Kidney tubule cell (primary cell): Measurements from ENCODE around the gene AMBRA1.

Experiments used
- DNase-seq: peaks from one replicate; pipeline ENCODE4 v3.0.0-alpha.2; 2018; ENCODE audit warnings: low spot score

Gene AMBRA1

DNA sequence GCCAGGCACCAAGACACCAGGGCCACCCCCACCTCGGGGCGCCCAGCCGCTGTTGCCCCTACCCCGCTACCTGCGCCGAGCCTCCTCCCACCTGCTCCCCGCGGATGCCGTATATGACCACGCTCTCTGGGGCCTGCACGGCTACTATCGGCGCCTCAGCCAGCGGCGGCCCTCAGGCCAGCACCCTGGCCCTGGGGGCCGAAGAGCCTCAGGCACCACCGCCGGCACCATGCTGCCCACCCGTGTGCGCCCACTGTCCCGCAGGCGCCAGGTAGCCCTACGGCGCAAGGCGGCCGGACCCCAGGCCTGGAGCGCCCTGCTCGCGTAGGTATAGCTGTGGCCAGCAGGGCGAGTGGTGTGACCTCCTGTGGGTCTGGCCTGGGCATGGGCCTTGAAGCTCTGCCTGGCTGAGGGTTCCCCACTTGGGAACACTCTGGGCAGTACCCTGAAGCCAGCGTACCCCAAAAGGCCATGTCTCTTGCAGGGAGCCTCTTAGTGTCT is 227.1 kb downstream of the AMBRA1 start:
- no peak for DNase-seq

GRCh38 chr11:46366260-46366659 is 227.6 kb downstream of the AMBRA1 start:
- DNase-seq: no peak

DNA sequence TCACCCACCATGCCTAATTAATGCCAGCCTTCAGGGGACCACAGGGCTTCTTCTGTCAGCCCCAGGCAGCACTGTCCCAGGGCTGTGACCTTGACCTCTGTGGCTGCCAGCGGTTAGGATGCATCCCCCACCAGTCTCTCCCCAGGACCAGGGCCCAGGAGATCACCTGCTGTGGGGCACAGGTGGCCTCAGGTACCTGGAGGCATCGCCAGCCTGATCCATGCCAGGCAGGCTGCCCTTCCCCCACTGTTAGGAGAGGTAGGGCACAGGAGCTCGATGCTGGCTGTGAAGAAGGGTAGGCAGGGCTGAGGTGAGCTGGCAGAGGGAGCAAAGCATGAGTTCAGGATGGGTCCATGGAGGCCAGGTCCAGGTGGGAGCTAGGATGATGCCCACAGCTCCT is 229.0 kb downstream of the AMBRA1 start:
- no peak for DNase-seq

DNA sequence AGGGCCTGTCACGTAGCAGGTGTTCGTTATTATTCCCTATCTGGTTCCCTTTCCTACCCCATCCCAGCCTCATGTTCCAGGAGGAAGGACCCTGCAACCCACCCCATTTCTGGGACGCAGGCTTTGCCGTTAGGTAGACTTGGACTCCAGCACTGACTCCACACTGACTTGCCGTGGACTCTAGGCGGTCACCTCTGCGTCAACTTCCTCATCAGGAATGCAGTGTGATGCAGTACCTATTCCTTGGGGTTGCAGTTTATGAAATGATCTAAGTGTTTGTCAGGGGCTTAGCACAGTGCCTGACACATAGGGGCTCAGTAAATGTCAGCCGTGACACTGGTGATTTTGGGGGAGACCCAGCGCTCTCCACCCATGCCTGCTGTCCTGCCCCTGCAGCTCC is 229.8 kb downstream of the AMBRA1 start:
- DNase-seq: no peak

DNA sequence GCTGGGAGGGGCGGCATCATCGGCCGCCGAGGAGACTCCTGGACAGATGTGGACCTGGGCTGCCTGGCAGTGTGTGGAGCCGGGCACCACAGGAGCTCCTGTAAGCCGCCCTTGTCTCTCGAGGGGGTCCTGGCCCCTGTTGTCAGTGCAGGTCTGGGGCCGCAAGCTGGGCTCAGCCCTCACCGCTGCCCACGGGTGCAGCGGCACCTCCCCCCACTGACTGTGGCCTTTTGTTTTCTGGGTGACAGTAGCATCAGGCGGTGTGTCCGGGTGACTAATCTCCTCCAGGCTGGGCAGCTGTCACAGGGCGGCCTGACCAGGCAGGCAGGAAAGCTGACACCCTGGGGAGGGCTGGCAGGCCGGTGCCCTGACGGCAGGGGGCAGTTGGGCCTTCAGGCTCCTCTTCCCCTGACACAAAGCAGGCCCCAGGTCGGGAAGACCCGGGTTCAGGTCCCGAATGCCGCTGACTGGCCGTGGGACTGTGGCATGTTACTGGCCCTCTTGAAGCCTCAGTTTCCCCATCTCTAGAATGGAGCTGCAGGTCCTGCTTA is 230.3 kb downstream of the AMBRA1 start:
- peak; percentile 64 for DNase-seq

- DNase-seq: peak; percentile 82
These were observed 230.8 kb downstream of the AMBRA1 start for GRCh38 chr11:46363031-46363407.

- DNase-seq: no peak
These were observed 231.4 kb downstream of the AMBRA1 start for GRCh38 chr11:46362156-46363030.

DNA sequence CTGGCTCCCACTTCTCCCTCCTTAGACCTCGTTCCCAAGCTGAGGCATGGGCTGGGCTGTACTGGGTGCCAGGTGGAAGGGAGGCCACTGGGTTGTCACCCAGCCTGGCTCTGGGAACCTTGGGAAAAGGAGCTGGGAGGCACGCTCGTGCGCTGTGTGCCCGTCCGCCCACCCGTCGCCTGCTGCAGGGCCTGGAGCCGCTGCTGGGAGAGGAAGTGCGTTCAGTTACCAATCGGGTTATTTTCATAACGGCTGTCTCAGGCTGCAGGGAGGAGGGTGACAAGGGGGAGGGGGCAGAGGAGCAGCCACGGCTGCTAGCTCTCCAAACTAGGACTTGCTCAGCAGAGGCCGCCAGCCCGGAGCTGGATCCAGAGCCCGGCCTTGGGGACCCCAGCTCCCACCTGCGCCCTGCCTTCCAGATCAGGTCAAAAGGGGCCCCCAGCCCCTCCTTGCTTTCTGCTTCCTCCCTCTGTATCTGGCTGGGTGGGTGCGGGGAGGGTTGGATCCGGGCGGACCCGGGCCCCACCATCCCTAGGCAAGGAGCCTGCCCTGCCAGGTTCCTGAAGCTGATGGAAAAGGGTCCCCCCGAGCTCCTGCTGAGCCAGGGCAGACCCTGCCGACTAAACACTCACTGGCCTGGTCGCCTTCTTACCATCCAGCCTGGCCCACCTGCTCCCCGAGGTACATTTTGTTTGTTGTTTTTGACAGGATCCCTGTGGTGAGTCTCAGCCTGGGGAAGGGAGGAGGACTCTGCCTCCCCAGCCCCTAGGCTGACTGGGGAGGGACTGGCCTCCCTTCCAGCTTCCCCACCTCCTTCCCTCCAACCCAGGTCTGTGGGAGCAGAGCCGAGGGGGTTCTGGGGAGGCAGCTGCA is 232.3 kb downstream of the AMBRA1 start:
- DNase-seq: no peak

- no peak for DNase-seq
These were observed 232.9 kb downstream of the AMBRA1 start for GRCh38 chr11:46360878-46361277.

DNA sequence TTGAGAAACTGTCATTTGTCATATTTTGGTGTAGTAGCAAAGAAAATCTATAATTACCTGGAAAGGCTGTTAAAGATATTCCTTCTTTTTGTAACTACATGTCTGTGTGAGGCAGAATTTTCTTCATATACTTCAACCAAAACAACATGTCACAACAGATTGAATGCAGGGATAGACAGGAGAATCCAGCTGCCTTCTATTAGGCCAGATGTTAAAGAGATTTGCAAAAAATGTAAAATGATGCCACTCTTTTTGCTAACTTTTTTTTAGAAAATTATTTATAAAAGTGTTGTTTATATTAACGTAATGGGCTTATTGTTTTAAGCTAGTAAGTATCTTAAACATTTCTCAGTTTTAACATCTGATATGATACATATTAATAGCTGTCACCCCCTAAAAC is 233.9 kb downstream of the AMBRA1 start:
- DNase-seq: no peak

DNA sequence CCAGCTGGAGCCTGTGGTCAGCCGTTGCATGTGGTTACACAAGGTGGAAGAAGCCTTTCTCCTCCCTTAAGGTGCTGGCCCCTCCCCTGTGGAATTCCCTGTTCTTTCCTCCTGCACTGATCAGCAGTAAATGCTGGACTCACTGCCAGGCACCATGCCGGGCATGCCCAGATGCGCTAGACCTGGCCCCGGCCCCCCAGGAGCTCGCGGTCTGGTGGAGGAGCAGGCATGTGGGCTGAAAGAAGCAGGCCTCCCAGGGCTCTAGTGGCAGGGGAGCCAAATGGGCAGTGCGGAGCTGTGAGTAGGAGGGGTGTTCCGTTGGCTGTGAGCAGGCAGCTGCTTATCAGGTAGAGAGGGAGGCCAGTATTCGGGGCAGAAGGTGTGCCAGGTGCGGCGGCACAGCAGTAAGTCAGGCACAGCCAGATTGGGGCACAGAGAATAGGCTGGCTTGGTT is 236.3 kb downstream of the AMBRA1 start:
- DNase-seq: peak; percentile 87

DNA sequence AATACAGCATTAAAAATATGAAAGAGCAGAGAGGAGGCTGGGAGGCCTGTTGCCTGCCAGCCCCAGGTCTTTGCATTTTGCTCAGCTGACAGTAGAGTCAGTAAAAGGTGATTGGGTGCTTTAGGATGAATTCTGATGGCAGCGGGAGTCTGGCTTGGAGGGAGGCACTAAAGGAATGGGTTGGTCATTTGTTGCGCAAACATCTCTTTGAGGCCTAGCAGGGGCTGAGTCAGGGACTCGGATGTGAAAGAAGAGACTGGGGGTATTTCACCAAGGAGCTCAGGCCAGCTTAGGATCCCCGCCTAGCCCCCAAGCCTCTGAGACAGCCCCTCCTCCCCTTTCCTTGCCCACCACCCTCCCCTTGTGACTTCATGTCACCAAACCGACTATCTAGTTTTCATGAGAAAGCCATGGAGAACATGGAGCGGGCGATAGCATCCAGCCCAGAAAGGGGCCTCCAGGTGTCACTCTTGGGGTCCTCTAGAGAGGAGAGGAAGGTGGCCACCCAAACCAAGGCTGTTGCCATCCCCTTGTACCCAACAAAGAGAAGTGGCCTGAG is 236.8 kb downstream of the AMBRA1 start:
- peak; percentile 44 for DNase-seq

GRCh38 chr11:46353698-46354097 is 240.1 kb downstream of the AMBRA1 start:
- DNase-seq: no peak

DNA sequence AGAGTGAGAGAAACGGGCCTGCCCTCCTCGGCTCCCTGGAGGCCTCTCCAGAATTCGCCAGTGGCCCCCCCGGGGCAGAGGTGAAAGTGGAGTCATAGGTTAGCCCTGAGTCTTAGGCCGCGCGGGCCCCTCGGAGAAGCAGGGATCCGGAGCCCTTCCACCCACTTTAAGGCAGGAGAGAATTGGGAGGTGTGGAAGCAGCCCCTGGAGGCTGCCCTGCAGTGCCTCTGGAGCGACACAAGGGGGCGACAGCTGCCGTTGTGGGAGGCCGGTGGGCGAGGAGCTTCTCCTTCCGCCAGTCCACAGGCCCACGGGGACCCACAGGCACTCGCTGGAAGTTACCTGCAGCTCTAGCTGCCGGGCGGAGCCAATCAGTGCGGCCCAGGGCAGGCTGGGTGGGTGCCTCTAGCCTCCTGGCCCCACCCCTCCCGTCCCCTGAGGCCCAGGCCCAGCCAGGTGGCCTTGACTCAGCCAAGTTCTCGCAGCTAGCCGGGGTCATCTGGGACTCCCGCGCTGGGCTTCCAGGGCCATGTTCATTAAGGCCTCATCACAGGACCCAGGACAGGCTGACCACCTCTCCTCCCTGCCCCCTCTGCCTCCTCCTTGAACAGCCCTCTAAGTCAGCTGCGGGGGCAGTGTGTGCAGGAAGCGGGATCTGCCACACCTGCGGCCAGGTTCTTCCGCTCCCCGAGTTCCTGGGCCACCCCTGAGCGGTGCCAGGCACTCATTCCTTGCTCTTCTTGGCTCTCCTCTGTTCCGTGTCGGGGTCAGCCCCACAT is 241.6 kb downstream of the AMBRA1 start:
- peak; percentile 50 for DNase-seq

GRCh38 chr11:46351606-46352005 is 242.2 kb downstream of the AMBRA1 start:
- DNase-seq: no peak

- DNase-seq: no peak
These were observed 242.7 kb downstream of the AMBRA1 start for GRCh38 chr11:46351148-46351547.

GRCh38 chr11:46350695-46351094 is 243.1 kb downstream of the AMBRA1 start:
- DNase-seq: no peak

- DNase-seq: no peak
These were observed 245.0 kb downstream of the AMBRA1 start for GRCh38 chr11:46348566-46349401.

- peak; percentile 20 for DNase-seq
These were observed 246.0 kb downstream of the AMBRA1 start for GRCh38 chr11:46347637-46348311.
